A673 (cell line): ENCODE data around the gene SDCCAG8.

Source experiments
- EZH2 ChIP-seq: fragments of 200-600 bp; sonication (generic); IDR thresholded peaks from 2 replicates; pipeline ENCODE4 v1.6.1; 2017; ENCODE audit warnings: borderline replicate concordance, low read depth, mild to moderate bottlenecking, mixed read lengths, antibody characterized with exemption, low read length; ENCODE audit not compliant: poor library complexity, severe bottlenecking
- TF ChIP-seq, protein P1 (sequence below): fragments of 300-800, 200-600 bp; sonication (generic); conservative IDR thresholded peaks from 2 replicates; pipeline ENCODE4 v1.5.1; 2017; ENCODE audit warnings: low read depth, mild to moderate bottlenecking, antibody characterized with exemption, low read length, moderate library complexity, mixed read lengths

DNA sequence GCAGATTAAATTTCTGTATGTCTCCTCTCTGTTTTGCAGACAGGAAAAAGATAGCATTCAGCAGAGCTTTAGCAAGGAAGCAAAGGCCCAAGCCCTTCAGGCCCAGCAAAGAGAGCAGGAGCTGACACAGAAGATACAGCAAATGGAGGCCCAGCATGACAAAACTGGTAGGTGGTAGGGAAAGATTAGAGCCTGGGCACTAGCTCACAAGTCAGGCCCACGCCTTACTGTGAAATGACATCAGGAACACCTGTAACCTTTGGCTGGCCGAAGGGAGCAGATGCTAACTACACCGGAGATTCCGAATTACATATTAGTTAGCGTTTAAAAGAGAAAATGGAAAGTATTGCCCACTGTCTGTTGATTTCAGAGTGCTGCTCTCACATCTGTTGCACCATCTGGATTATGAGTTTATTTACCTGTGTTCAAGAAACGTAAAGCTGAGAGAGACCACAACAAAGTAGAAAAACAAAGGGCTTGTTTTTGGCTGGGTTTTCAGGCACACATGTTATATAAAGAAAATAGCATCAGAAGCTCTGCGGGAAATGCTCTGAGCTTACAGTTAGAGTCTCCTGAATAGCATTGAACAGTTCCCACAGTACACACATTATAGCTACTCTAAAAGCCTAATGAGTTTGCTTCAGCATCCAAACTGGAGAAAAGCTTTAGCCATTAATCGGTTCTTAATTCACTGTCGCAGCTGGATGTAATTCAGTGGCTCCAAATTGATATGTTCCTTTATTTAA, 160.0 kb downstream of the SDCCAG8 start:
- TF ChIP-seq, protein P1, sequence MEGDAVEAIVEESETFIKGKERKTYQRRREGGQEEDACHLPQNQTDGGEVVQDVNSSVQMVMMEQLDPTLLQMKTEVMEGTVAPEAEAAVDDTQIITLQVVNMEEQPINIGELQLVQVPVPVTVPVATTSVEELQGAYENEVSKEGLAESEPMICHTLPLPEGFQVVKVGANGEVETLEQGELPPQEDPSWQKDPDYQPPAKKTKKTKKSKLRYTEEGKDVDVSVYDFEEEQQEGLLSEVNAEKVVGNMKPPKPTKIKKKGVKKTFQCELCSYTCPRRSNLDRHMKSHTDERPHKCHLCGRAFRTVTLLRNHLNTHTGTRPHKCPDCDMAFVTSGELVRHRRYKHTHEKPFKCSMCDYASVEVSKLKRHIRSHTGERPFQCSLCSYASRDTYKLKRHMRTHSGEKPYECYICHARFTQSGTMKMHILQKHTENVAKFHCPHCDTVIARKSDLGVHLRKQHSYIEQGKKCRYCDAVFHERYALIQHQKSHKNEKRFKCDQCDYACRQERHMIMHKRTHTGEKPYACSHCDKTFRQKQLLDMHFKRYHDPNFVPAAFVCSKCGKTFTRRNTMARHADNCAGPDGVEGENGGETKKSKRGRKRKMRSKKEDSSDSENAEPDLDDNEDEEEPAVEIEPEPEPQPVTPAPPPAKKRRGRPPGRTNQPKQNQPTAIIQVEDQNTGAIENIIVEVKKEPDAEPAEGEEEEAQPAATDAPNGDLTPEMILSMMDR, result no peak
- no peak for TF ChIP-seq EZH2
